Rectal smooth muscle tissue (tissue), 1 donor: ENCODE measurements around the gene DPP6.

ENCODE experiments used
- H3K27ac ChIP-seq: one replicate; pipeline ENCODE4 v1.7.0; 2013; ENCODE audit warnings: low read depth, low read length, inconsistent platforms
- H3K27me3 ChIP-seq: one replicate; pipeline ENCODE4 v1.7.0; 2013; ENCODE audit warnings: low read length; ENCODE audit not compliant: control insufficient read depth, insufficient read depth
- H3K36me3 ChIP-seq: one replicate; pipeline ENCODE4 v1.7.0; 2013; ENCODE audit warnings: low read length; ENCODE audit not compliant: control insufficient read depth, insufficient read depth
- H3K4me1 ChIP-seq: one replicate; pipeline ENCODE4 v1.7.0; 2013; ENCODE audit warnings: low read length; ENCODE audit not compliant: control insufficient read depth, insufficient read depth
- H3K4me3 ChIP-seq: one replicate; pipeline ENCODE4 v1.7.0; 2013; ENCODE audit warnings: low read length
- H3K9ac ChIP-seq: one replicate; pipeline ENCODE4 v1.7.0; 2013; ENCODE audit warnings: low read length

Gene DPP6

DNA sequence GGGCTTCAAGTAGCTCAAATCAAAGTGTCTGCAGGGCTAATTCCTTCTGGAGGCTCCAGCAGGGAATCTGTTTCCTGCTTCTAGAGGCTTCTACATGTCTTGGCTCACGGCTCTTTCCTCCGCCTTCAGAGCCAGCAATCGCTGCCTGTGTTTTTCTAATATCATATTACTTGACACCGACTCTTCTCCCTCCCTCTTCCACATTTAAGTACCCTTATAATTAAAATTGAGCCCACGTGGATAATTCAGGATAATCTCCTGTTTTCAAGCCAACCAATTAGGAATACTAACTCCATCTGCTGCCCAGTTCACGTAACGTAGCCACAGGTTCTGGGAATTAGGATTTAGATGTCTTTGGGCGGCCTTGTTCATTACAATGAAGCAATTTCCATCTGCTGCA is 372.2 kb downstream of the DPP6 start:
- Histone ChIP-seq H3K27me3 (no peaks in the 10 kb centered on the region), H3K36me3 (no peaks in the 10 kb centered on the region), H3K4me3 (no peak overlapping the region), H3K4me1 (no peaks in the 10 kb centered on the region), H3K9ac (no peak overlapping the region), H3K27ac (no peak overlapping the region)

GRCh38 chr7:154425271-154425670 is 373.1 kb downstream of the DPP6 start:
- H3K36me3 ChIP-seq, result no peaks in the 10 kb centered on the region

GRCh38 chr7:154426778-154427177 is 374.6 kb downstream of the DPP6 start:
- Histone ChIP-seq H3K4me1 (no peaks in the 10 kb centered on the region), H3K4me3 (no peak overlapping the region), H3K9ac (no peak overlapping the region), H3K36me3 (no peaks in the 10 kb centered on the region), H3K27ac (no peak overlapping the region), H3K27me3 (no peaks in the 10 kb centered on the region)

More at GRCh38 chr7:154425271-154425670, 373.1 kb downstream of the DPP6 start:
- no peak overlapping the region for H3K9ac ChIP-seq
- no peaks in the 10 kb centered on the region for H3K27me3 ChIP-seq
- H3K4me3 ChIP-seq, result no peak overlapping the region
- no peak overlapping the region for H3K27ac ChIP-seq
- H3K4me1 ChIP-seq, result no peaks in the 10 kb centered on the region

GRCh38 chr7:154427533-154427932 is 375.3 kb downstream of the DPP6 start:
- Histone ChIP-seq H3K4me3 (no peak overlapping the region), H3K4me1 (no peaks in the 10 kb centered on the region), H3K27ac (no peak overlapping the region), H3K27me3 (no peaks in the 10 kb centered on the region), H3K36me3 (no peaks in the 10 kb centered on the region), H3K9ac (no peak overlapping the region)

DNA sequence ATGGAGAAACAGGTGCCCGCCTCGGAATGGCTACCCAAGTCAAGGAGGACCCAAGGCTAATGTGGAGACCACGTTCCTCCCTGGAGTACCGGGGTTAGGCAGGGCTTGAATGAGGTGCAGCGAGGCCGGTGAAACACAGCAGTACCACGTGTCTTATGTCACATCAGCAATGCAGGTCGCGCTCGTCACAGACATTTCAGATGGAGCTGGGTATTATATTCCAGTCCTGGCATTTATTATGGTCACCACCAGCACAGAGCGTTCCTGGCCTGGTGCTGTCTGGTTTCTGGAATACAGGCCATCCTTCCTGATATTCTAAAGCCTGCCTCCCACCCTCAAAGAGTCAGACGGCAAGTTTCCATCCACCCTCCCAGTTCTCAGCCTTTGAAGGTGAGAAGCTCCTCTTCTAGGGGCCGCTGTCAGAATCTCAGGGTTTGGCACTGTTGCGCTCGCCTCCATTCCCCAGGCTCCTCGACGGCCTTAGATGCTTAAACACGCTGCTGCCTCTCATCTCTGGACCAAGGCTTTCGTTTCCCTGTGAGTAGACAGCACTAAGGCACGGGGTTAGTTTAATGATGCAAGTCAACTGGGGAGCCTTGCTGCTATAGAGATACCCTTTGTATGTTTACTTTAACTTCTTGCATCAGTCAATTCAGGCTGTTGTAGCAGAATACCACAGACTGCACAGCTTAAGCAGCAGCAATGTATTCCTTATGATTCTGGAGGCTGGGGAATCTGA is 377.6 kb downstream of the DPP6 start:
- H3K4me3 ChIP-seq, result no peak overlapping the region
- H3K9ac ChIP-seq, result no peak overlapping the region
- H3K36me3 ChIP-seq, result no peaks in the 10 kb centered on the region
- H3K27ac ChIP-seq, result no peak overlapping the region
- H3K27me3 ChIP-seq, result no peaks in the 10 kb centered on the region
- no peaks in the 10 kb centered on the region for H3K4me1 ChIP-seq

DNA sequence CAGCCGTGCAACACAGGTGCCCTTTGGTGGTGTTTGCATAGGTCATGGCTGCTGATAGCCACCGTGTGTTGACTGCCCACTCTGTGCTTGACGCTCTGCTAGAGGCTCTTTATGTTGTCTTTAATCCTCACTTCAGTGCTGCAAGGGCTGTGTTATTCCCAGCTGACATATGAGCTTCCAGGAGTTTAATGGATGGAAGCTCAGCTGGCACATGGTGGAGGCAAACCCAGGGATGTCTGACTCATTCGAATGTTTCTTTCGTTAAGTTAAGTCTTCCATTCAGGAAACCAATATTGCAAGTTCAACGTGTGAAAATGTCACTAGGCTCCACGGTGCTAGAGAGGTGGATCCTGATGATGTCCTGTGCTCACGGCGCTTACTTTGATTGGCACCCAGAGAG is 378.4 kb downstream of the DPP6 start:
- no peak overlapping the region for H3K4me3 ChIP-seq
- H3K36me3 ChIP-seq, result no peaks in the 10 kb centered on the region
- no peak overlapping the region for H3K9ac ChIP-seq
- H3K27me3 ChIP-seq, result no peaks in the 10 kb centered on the region
- H3K27ac ChIP-seq, result no peak overlapping the region
- no peaks in the 10 kb centered on the region for H3K4me1 ChIP-seq

DNA sequence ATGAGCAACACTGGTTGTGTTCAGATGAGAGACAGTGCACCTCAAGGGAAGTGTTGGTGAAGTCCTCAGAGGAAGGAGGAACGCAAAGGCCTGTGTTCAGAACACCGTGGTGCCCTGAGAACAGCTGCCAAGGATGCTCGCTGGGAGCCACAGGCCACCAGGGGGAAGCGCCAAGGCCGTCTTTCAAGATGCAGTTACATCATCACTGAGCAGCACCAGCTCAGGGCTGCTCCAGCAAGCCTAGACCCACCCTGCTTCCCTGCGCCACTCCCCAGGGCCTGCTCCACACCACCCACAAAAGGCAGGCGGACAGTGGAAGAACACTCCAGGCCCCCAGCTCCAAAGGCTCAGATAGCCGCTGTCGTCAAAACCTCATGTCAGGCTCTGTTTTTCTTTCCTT is 378.8 kb downstream of the DPP6 start:
- no peak overlapping the region for H3K4me3 ChIP-seq
- H3K27me3 ChIP-seq, result no peaks in the 10 kb centered on the region
- no peaks in the 10 kb centered on the region for H3K36me3 ChIP-seq
- H3K9ac ChIP-seq, result no peak overlapping the region
- H3K4me1 ChIP-seq, result no peaks in the 10 kb centered on the region
- H3K27ac ChIP-seq, result no peak overlapping the region

GRCh38 chr7:154433632-154434598 is 381.7 kb downstream of the DPP6 start:
- Histone ChIP-seq H3K4me3 (no peak overlapping the region), H3K27me3 (no peaks in the 10 kb centered on the region), H3K4me1 (no peaks in the 10 kb centered on the region), H3K27ac (no peak overlapping the region), H3K9ac (no peak overlapping the region), H3K36me3 (no peaks in the 10 kb centered on the region)

- H3K36me3 ChIP-seq, result no peaks in the 10 kb centered on the region
- no peak overlapping the region for H3K27ac ChIP-seq
- H3K4me3 ChIP-seq, result no peak overlapping the region
- H3K4me1 ChIP-seq, result no peaks in the 10 kb centered on the region
- H3K27me3 ChIP-seq, result no peaks in the 10 kb centered on the region
- no peak overlapping the region for H3K9ac ChIP-seq
Observed at GRCh38 chr7:154436560-154436959, 384.4 kb downstream of the DPP6 start.

GRCh38 chr7:154437234-154437633 is 385.0 kb downstream of the DPP6 start:
- Histone ChIP-seq H3K27me3 (no peaks in the 10 kb centered on the region), H3K36me3 (no peaks in the 10 kb centered on the region), H3K9ac (no peak overlapping the region), H3K4me1 (no peaks in the 10 kb centered on the region), H3K4me3 (no peak overlapping the region), H3K27ac (no peak overlapping the region)

GRCh38 chr7:154438571-154439367 is 386.6 kb downstream of the DPP6 start:
- H3K27me3 ChIP-seq, result no peaks in the 10 kb centered on the region
- no peak overlapping the region for H3K9ac ChIP-seq
- no peak overlapping the region for H3K27ac ChIP-seq
- no peaks in the 10 kb centered on the region for H3K36me3 ChIP-seq
- H3K4me3 ChIP-seq, result no peak overlapping the region
- no peaks in the 10 kb centered on the region for H3K4me1 ChIP-seq

GRCh38 chr7:154440058-154440457 is 387.9 kb downstream of the DPP6 start:
- H3K27ac ChIP-seq, result no peak overlapping the region
- H3K27me3 ChIP-seq, result no peaks in the 10 kb centered on the region
- H3K4me3 ChIP-seq, result no peak overlapping the region
- no peaks in the 10 kb centered on the region for H3K4me1 ChIP-seq
- no peak overlapping the region for H3K9ac ChIP-seq
- no peaks in the 10 kb centered on the region for H3K36me3 ChIP-seq
